Measurements from ENCODE around the gene SOX11. TPM values are rescaled to one million over a fixed set of nuclear protein-coding genes. Genes with fewer than 3 reads are reported as not detected.
A peak's percentile ranks its signal among the peaks of the same experiment; 100 is the strongest.

SOX11 gene
- total and polyA plus RNA-seq, 2 of the 8 experiments (the other 6 are each of a cell fraction or from before 2014, with no cell fraction given) = 9.0 to 55.6 TPM

DNA sequence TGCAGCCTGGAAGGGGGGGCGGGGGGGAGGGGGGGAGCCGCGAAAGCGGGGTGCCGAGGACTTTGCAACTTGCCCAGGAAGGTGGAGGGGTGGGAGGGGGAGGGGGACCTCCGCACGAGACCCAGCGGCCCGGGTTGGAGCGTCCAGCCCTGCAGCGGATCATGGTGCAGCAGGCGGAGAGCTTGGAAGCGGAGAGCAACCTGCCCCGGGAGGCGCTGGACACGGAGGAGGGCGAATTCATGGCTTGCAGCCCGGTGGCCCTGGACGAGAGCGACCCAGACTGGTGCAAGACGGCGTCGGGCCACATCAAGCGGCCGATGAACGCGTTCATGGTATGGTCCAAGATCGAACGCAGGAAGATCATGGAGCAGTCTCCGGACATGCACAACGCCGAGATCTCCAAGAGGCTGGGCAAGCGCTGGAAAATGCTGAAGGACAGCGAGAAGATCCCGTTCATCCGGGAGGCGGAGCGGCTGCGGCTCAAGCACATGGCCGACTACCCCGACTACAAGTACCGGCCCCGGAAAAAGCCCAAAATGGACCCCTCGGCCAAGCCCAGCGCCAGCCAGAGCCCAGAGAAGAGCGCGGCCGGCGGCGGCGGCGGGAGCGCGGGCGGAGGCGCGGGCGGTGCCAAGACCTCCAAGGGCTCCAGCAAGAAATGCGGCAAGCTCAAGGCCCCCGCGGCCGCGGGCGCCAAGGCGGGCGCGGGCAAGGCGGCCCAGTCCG, 540 bp downstream of the SOX11 start (continued):
- TF ChIP-seq SAP30 (IDR thresholded peaks at IDR 0.05; ENCODE audit: insufficient read depth, insufficient replicate concordance, low read length) (peak; percentile 46), POLR2A (IDR thresholded peaks at IDR 0.05; ENCODE audit: control extremely low read depth in 1 of 2, low read depth in 2 of 2, low read length in 2 of 2) (peak in 1 of 2 experiments; percentile 22; a peak in 1 of 3 replicates), YY1 (IDR thresholded peaks at IDR 0.05; ENCODE audit: low read depth, low read length) (no peak), SIX5 (IDR thresholded peaks at IDR 0.05; ENCODE audit: low read depth, low read length) (no peak)
